Skeletal muscle cell (primary cell): ENCODE results near the gene SLC35A1.
"Not testable (repeated sequence)": the region's sequence is repeated elsewhere in the genome, so short reads cannot be mapped to it uniquely, and the experiment has no call there.

Source experiments
- DNase-seq: peaks from one replicate; pipeline ENCODE4 v3.0.0-alpha.2; 2010; ENCODE audit warnings: low read depth
- H3K4me3 ChIP-seq: 2 replicates; pipeline ENCODE4 v1.5.1; 2011; ENCODE audit warnings: low read depth, mild to moderate bottlenecking, control low read depth, low read length, moderate library complexity

SLC35A1 gene, protein sequence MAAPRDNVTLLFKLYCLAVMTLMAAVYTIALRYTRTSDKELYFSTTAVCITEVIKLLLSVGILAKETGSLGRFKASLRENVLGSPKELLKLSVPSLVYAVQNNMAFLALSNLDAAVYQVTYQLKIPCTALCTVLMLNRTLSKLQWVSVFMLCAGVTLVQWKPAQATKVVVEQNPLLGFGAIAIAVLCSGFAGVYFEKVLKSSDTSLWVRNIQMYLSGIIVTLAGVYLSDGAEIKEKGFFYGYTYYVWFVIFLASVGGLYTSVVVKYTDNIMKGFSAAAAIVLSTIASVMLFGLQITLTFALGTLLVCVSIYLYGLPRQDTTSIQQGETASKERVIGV

DNA sequence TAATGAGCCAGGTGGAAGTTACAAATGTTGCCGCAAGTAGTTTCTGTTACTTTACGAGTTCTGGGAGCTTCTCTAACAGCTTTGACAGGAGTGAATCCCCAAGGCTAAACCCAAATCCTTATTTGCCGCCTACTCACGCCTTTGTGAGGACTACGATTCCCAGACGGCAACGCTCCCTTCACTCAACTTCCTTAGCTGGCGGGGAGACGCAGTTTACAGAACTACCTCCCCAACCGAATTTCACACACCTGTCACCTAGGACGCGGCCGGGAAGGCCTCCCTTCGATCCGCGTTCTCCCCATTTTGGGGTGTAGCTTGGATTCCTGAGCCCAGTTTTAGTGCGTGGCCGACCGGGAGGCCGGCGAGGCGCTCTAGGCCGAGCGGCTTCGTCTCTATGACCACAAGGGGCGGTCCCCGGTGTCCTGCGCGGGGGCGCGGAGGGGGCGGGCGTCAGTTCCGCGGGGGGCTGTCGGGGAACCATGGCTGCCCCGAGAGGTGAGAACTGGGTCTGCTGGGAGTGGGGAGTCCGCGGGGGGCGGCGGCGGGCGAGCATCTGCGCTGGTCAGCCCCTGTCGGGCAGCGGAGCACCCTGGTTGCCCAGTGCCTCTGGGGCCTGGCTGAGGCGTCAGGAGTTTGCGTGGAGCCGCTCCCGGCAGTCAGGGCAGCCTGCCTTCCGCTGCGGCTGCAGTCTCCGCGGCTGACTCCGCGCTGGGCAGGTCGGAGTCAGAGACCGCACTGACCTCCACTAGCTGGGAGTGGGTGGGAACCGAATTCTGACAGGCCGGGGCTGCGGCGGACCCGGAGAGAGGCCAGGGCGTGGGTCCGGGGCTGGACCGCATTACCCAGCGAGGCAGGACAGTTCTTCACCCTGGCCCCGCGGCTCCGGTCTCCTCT is at the start of gene SLC35A1:
Gene SLC35A1, plus strand, starts transcription at position 450 of the 894 bp plus-strand sequence. Its CDS starts 30 bp downstream, at position 480.
- peak; percentile 54 for DNase-seq
- H3K4me3 ChIP-seq, result peak within 1 kb of the TSS; percentile 91

DNA sequence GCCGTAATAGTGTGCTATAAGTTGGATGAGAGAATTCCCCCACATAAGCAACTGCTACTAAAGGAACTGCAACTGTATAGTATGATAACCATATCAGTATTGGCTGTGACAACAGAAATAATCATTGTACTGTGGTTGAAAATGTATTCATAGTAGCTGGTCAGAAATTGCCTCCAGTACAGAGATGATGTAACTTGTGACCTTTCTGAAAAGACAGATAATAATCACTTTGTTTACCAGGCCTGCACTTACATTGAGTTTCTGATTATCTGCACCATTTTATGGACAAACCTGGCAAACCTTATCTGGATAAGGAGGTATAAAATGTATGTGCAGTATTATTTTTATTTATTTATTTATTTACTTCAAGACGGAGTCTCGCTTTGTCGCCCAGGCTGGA is 46.0 kb upstream of the SLC35A1 start:
- DNase-seq, result no peak
- no peak overlapping the region for H3K4me3 ChIP-seq

DNA sequence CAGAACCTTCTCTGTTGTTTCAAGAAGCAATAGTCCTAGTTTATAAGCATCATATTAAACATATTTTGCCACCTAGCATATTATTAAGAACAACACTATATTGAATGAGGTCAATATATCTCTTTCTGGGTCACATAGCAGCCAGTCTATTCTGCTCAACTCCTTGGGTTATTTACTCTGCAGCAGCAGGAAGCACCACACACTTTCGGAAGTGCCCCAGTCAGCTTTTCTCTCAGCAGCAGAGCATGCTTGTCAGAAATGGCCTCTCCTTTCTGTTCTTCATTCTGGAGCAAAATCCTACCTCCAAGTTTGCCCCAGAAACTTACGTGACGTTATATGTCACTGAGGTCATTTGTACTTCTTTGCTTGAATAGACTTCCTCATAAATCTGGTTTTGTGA is 42.3 kb upstream of the SLC35A1 start:
- no peak overlapping the region for H3K4me3 ChIP-seq
- no peak for DNase-seq

DNA sequence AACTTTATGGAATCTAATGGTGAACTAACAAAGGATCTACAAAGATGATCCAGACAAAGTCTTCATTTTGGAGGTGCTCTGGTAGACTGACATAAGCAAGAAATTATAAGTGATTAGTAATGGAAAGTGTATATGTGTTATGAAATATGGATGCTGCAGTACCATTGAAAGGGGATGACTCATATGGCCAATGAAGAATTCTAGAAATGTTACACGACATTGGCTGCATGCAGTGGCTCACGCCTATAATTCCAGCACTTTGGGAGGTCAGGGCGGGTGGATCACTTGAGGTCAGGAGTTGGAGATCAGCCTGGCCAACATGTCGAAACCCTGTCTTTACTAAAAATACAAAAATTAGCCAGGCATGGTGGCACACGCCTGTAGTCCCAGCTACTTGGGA is 41.5 kb upstream of the SLC35A1 start:
- DNase-seq, result no peak

DNA sequence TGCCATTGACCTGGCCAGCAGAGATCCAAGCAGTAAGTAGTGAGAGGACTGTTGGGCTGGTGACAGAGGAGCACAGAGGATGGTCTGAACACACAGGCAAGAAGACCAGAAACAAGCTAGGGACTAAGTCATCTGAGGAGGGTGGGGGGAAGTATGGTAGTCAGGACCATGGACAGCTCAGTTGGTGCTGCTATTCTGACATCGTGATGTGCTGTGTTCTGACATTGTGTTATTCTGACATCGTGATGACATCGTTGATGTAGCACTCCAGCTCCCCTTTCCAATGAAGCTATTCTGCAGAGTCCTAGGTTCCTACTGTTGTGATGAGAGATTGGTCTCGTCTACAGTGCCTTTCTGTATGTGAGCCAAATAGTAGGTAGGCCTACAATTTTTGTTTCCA is 36.3 kb upstream of the SLC35A1 start:
- peak; percentile 38 for DNase-seq
- H3K4me3 ChIP-seq, result no peak overlapping the region

More for the DNA sequence above, 41.5 kb upstream of the SLC35A1 start:
- H3K4me3 ChIP-seq, result no peak overlapping the region

DNA sequence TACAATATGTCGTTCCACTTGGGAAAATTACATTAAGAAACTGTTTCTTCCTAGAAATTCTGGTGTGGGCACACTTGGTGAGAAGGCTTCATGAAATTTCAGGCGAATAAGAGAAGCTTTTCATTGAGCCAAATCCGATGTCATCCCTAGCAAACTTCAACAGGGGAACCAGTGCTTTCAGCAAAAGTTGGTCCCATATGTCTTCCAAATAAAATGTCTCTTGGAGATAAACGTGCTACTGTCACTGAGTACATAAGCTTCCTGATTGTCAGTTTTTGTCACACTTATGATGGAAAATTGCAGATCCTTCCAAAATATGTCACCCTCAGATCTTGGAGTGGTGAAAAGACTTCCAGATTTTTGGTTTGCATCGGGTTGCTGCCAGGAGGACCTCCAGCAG is 31.1 kb upstream of the SLC35A1 start:
- no peak overlapping the region for H3K4me3 ChIP-seq
- DNase-seq, result no peak

DNA sequence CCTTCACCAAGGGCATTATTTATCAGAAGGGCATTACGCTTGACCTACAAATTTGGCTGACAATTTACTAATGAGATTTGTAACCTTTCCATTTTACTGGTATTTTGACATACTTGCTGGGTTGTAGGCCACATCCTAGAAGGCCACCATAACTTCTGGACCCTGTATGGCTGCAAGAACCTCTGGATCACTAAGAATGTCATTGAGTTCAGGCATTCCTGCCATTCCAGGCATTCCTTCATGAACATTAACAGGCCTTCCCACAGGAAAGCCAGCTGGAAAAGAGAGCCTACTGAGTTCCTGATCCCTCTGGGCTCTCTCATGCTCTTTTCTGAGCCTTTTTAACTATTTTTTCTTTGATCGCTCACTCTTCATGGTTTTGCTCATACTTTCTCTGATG is 28.4 kb upstream of the SLC35A1 start:
- no peak for DNase-seq
- no peak overlapping the region for H3K4me3 ChIP-seq

DNA sequence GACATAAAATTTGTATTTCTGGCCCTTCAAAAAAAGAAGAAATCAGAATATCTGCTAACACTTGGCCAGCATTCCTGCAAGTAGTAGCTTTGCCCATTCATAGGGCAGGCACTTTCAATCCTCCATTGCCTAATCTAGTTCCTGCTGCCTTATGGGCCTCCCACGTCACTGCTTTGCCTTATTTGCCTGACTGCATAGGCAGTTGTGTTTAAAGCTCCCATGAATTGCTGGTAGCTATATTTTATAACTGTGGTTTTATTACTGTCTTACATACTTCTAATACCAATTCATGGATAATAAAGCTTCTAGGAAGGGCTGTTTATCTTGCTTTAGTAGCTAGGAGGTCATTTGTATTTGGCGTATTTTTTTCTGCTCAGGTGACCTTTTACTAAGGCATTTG is 7.7 kb upstream of the SLC35A1 start:
- H3K4me3 ChIP-seq, result no peak overlapping the region
- no peak for DNase-seq

DNA sequence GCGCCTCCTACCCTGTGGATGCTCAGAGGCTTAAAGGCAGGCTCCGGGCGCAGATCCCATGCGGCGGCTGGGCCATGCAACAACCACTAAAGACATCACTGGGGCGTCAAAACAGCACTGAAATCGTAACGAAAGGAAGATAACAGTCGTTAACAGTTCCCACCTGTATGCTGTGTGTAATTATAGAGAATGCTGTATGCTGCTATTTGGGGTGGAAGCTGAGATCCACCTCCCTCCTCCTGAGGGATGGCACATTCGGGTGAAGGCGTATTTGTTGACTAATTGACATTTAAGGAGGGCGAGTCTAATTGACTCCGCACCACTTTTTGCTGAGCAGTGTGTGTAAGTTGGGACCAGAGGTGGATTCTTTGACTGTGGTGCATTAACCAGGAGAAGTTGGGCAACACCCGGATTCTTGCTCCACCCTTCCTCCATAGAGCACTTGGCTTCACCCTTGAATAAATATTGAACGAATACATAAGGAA is 687 bp downstream of the SLC35A1 start:
- DNase-seq, result no peak

DNA sequence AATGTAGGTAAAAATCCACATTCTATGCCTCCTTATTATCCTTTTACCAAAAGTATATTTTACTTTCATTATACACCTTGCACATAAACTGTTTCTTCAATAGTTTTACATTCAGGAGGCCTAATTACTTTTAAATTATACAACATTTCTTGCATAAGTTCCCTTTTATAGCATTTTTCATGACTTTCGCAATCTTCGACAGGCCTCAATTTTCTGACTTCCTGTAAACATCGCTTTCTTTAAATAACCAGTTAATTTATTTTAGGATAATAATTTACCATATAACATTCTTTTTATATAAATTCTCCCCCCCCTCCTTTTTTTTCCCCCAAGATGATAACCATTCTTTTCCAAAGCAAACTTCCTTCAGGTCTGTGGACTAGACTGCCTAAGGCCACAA is 9.2 kb downstream of the SLC35A1 start:
- H3K4me3 ChIP-seq, result no peak overlapping the region
- DNase-seq, result no peak

More for the DNA sequence above, 687 bp downstream of the SLC35A1 start:
- peak overlapping the region; percentile 91 for H3K4me3 ChIP-seq

DNA sequence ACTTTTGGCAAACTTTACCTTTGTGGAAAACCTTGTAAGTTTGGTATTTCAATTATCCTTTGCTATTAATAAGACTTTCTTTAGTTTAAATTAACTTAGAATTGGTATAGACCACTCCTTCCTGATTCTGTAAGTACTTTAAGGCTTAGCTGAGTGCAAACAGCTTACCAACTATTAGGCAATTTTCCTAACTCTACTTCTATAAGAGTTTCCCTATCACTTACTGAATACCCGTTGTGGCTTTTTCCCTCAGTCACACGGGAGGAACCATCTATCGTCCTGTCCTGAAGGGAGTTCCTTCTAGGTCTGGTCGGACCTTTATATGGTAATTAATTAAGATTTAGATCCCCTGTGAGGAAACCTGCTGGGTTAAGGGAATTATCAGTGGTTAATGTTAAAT is 9.6 kb downstream of the SLC35A1 start:
- DNase-seq, result no peak
- H3K4me3 ChIP-seq, result no peak overlapping the region

DNA sequence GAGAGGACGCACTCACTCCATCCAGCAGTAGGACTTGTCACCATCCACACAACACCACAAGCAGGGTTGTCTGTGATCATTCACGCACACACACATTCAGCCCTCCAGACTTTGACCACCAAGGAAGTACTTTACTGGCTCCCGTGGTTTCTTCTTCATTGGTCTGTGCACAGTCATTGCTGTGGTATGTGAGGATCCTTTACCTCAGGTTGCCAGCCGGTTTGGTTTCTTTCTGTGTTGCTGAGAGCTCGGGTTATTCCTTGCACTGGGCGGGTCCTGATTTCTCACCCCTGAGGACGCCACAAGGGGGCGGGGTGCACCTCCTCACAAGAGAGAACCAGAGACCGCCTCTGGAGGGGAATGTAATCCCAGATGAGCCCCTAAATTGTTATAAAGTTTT is 11.2 kb downstream of the SLC35A1 start:
- H3K4me3 ChIP-seq, result no peak overlapping the region
- DNase-seq, result no peak

DNA sequence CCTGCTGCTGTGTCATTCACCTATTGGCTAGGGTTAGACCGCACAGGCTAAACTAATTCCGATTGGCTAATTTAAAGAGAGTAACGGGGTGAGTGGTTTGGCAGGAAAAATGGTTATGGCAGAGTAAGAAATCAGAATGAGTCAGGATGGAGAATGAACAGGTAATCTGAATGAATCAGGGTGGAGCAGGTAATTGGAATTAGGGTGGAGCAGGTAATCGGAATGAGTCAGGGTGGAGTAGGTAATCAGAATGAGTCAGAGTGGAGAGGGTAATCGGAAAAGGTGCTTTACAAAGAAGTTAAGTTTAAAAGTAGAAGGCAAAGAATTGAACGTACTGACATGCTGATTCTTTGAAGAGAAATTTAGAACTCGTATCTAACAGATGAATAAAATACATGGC is 11.7 kb downstream of the SLC35A1 start:
- H3K4me3 ChIP-seq, result no peak overlapping the region
- DNase-seq, result no peak

DNA sequence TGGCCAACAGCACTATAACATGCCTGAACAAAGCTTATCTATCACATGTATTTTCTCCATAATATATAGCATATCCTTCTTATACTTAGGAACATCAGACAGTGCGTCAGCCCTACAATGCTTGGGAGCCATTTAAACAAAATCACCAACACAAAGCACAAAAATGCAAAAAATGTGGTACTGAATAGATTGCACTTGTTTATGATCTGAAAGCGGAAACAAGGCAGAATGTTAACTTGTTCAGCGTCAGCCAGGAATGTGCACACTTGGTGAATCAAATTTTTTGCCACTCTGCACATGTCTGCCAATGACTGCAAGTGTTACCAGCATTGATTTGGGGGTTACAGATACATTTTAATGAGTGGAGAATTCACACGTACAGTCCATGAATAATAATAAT is 14.8 kb downstream of the SLC35A1 start:
- DNase-seq, result no peak

DNA sequence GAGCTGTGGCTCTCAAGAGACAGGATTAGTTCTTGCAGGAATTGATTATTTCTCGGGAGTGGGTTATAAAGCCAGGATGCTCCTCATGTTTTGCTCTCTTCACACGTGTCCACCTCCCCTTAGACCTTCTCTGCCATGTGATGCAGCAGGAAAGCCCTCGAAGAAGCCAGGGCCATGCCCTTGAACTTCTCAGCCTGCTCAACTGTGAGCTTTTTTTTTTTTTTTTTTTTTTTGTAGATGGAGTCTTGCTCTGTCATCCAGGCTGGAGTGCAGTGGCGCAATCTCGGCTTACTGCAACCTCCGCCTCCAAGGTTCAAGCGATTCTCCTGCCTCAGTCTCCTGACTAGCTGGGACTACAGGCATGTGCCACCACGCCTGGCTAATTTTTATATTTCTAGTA is 16.6 kb downstream of the SLC35A1 start:
- not testable (repeated sequence) for H3K4me3 ChIP-seq, DNase-seq

More for the DNA sequence above, 14.8 kb downstream of the SLC35A1 start:
- H3K4me3 ChIP-seq, result no peak overlapping the region

DNA sequence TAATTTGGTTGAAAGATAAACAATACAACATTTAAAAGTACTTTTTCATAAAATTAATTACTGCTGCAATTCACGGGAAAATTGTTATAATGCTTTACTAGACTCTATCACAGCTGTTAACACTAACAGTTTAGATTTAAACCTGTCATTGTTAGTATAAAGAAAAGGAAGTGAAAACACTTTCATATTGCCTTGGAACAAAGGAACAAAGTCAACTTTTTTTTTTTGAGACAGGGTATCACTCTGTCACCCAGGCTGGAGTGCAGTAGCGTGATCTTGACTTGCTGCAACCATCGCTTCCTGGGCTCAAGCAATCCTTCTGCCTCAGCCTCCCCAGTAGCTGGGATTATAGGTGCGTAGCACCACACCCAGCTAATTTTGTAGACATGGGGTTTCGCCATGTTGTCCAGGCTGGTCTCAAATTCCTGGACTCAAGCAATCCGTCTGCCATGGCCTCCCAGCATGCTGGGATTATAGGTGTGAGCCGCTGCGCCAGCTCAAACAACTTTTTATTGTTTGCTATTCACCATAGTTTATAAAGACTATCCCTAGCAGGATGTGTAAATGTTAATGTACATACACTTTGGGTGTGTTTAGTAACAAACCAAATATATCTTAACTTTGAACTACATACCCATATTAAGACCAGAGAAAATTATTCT is 22.1 kb downstream of the SLC35A1 start:
- DNase-seq, result no peak
- no peak overlapping the region for H3K4me3 ChIP-seq

DNA sequence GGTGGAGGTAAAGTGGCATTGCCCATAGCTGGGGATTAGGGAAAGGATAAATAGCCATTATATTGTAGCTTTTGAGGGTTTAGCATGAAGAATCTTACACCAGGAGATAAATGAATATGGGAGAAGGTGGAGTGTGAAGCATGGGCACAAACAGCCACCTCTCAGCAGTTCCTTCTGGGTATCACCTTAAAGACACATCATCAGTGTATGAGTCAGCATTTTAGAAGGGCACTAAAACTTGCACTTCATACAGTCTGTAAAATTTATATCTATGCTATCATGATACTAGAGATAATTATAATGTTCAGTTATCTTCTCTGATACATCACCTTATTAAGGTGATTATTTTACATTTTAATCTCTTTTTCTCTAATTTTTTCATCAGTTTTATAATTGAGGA is 25.3 kb downstream of the SLC35A1 start:
- no peak overlapping the region for H3K4me3 ChIP-seq
- no peak for DNase-seq

DNA sequence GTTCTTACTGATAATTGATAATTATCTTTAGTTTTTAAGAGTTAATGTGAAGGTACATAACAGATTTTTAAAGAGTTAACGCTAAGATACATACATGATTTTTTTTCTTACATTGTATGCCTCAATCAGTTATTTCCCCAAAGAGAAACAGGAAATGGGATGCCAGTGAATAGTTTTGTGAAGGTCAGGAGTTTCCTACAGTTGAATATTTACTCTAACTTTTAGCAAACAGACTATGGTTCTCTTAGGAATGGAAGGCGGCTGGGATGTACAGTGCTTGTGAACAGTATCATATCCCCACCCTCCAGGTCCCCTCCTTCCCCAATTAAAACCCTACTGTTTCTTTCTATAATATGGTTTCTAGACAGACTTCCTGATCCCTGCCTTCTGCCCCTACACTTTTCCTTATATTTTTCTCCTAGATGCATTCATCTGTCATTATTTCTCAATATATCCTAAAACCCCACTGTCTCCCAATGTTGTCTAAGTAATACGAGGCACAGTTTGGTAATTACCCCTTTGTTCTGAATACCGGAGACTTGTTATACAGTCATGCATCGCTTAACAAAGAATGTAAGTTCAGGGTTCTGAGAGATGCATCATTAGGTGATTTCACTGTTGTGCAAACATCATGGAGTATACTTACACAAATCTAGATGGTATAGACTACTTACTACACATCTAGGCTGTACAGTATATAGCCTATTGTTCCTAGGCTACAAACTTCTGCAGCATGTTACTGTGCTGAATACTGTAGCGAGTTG is 29.2 kb downstream of the SLC35A1 start:
- DNase-seq, result no peak
- no peak overlapping the region for H3K4me3 ChIP-seq

DNA sequence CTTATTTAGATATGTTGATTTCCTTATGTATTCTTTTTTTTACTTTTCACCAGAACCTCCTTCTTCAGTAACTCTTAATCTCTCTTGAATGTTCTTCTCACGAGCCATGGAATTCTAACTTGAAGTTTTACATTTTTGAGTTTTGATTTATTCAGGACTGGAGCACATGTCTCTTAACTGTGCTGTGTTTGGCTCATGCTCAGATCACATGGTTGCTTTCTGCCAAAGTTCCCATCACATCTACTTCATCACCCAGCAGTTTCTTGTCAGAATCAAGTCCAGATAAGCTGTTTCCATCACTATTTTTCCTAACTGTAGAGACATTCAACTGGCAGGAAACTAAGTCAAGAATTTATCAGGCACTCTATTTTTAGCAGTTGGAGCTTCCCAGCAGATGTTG is 31.7 kb downstream of the SLC35A1 start:
- DNase-seq, result no peak

More for the DNA sequence above, 31.7 kb downstream of the SLC35A1 start:
- no peak overlapping the region for H3K4me3 ChIP-seq
